ENCODE measurements around the gene WFIKKN2.

DNA sequence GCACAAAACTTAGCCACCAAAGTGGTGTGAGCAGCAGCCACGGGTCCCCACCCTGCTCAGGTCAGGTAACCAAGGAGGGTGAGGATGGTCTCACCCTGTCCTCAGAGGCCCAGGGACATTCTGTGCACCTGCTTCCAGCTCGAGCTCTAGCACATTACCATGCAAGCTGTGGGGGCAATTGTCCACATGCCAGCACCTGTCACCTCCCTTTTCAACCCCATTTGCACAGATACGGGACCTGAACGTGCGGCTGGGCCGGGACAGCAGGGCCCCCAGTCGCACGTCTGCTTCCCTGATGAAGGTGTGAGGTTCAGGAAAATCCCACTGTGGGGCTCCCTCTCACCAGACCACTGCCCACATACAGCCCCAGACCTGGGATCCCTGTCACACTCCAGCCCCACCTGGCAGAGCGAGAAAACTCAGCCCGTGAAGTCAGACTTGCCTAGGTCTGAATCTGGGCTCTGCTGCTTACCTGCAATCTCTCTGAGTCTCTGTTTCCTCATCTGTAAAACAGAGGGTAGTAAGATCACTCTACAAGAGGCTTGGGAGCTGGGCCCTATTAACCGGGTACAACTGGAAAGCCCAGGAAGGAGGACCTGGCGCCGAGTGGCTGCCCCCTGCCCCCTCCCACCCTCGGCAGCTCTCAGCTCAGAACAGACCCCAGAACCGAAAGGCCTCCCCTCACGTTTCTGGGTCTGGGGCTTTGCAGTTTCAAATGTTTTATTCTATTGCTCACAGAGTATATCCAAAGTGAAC is 7.9 kb downstream of the WFIKKN2 start:
- TF ChIP-seq HDAC2 (IDR thresholded peaks at IDR 0.05), result no peak
- no peak for TF ChIP-seq SMARCA5 (IDR thresholded peaks at IDR 0.05)
- TF ChIP-seq CTCF (IDR thresholded peaks at IDR 0.05 in 2 of 3, conservative IDR thresholded peaks at IDR 0.05 in 1 of 3; ENCODE audit: control insufficient read depth in 2 of 3, extremely low read depth in 1 of 3, insufficient read depth in 1 of 3, low read depth in 3 of 3, low read length in 3 of 3), result no peak
- no peak for TF ChIP-seq SRF (IDR thresholded peaks at IDR 0.05; ENCODE audit: low read depth in 2 of 2, low read length in 2 of 2)

All from GM12878 (cell line).